Activated T-cell treated with anti-CD3 and anti-CD28 coated beads, Interleukin-2, amount 50 U/mL, for 4 hours (primary cell): ENCODE measurements around the gene ANXA11. TPM values are rescaled to one million over a fixed set of nuclear protein-coding genes. Genes with fewer than 3 reads are reported as not detected.
"Not testable (repeated sequence)": the region's sequence is repeated elsewhere in the genome, so short reads cannot be mapped to it uniquely, and the experiment has no call there.

Experiments used
- ATAC-seq, 2 donors: fragments of 200-7000 bp; cut with Tn5 transposase; one replicate each; pipeline ENCODE4 v1.10.0; 2021
- DNase-seq: peaks from one replicate; pipeline ENCODE4 v3.0.0-alpha.2; 2020
- H3K27me3 Mint-ChIP-seq: one replicate; pipeline ENCODE4 v1.8.0; 2021; ENCODE audit warnings: low read depth, mixed read lengths
- H3K36me3 Mint-ChIP-seq: one replicate; pipeline ENCODE4 v1.8.0; 2022; ENCODE audit warnings: mixed read lengths; ENCODE audit not compliant: insufficient read depth
- H3K4me1 Mint-ChIP-seq: one replicate; pipeline ENCODE4 v1.8.0; 2021; ENCODE audit warnings: low read depth, mixed read lengths
- H3K4me3 Mint-ChIP-seq: one replicate; pipeline ENCODE4 v1.8.0; 2021; ENCODE audit warnings: mild to moderate bottlenecking, moderate library complexity, mixed read lengths
- H3K9me3 Mint-ChIP-seq: one replicate; pipeline ENCODE4 v1.8.0; 2021; ENCODE audit warnings: mixed read lengths
- total RNA-seq, 3 donors: library from RNA; stranded (reverse); gene quantifications; one replicate each; pipeline ENCODE4 v1.2.1, GENCODE V29; 2021

The ANXA11 gene
- total RNA-seq, 3 donors from 2014 or later = 157 to 161 (median 158) TPM

- H3K4me1 Mint-ChIP-seq = no peaks in the 10 kb centered on the region
- no peaks in the 10 kb centered on the region for H3K27me3 Mint-ChIP-seq
- H3K4me3 Mint-ChIP-seq = no peak overlapping the region
- H3K9me3 Mint-ChIP-seq = no peaks in the 10 kb centered on the region
- no peak for DNase-seq
- no peak for ATAC-seq
- peaks cover 79% of the 10 kb centered on the region for H3K36me3 Mint-ChIP-seq
Observed at GRCh38 chr10:80157561-80157960, 47.8 kb downstream of the ANXA11 start.

GRCh38 chr10:80156216-80156615 is 49.1 kb downstream of the ANXA11 start:
- H3K4me1 Mint-ChIP-seq = no peaks in the 10 kb centered on the region
- DNase-seq = no peak
- ATAC-seq = no peak
- H3K27me3 Mint-ChIP-seq = no peaks in the 10 kb centered on the region
- peaks cover 76% of the 10 kb centered on the region for H3K36me3 Mint-ChIP-seq
- no peaks in the 10 kb centered on the region for H3K9me3 Mint-ChIP-seq
- H3K4me3 Mint-ChIP-seq = no peak overlapping the region

DNA sequence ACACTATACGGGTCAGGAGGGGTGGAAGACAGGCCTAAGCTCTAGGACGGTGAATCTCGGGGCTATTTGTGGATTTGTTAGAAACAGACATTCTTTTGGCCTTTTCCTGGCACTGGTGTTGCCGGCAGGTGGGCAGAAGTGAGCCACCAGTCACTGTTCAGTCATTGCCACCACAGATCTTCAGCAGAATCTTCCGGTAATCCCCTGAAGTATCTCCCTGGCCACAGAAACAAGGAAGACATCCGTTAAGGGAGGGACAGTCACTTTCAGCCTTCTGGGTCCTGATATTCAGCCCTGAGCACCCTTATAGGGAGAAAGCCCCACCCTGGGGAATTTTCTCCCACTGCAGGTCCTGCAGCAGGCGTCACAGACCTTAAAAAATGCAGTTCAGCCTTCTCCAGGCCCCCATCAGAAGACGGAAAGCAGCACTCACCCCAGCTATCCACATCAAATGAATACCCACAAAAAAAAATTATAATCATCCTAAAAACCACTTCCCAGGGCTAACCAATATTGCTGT is 49.6 kb downstream of the ANXA11 start:
- no peak for ATAC-seq

DNA sequence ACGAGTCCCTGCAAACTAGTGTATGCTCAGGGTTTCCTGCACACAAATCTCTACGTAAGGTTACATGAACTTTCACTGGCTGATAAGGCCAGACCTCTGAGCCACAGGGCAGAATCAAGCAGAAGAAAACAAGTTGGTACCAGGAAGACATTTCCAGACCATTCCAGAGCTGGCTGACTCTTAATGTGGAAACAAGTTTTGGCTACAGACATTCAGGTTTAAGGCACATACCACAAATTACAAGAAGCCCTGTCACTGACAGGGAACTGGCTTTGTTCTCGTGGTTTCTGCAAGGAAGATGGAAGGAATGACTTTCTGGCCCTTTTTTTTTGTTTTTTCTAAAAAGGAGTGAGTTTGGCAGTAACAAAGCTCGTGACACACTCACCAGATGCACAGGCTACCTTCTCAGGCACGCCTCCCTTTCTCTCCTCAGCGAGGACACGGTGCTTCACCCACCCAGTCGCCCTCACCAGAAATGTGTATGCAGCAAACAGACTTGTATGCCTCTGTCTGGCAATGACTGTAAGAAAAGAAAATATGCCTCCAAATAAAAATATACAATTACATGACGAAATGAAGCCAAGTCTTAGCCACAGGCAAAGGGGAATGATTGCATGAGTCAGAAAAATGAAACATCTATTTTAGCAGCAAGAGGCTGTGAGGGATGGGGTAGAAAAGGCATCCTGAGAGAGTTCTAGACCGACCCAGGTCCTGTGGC is 50.2 kb downstream of the ANXA11 start:
- Mint-ChIP-seq H3K4me1 (no peaks in the 10 kb centered on the region), H3K9me3 (no peaks in the 10 kb centered on the region), H3K4me3 (no peak overlapping the region), H3K27me3 (no peaks in the 10 kb centered on the region), H3K36me3 (peaks cover 75% of the 10 kb centered on the region)
- ATAC-seq (no peak), DNase-seq (no peak)

More for the DNA sequence above, 49.6 kb downstream of the ANXA11 start:
- Mint-ChIP-seq H3K36me3 (peaks cover 75% of the 10 kb centered on the region), H3K4me1 (no peaks in the 10 kb centered on the region), H3K27me3 (no peaks in the 10 kb centered on the region), H3K4me3 (no peak overlapping the region), H3K9me3 (no peaks in the 10 kb centered on the region)
- DNase-seq = no peak

- Mint-ChIP-seq H3K4me1 (no peaks in the 10 kb centered on the region), H3K9me3 (no peaks in the 10 kb centered on the region), H3K4me3 (no peak overlapping the region), H3K36me3 (peaks cover 71% of the 10 kb centered on the region), H3K27me3 (no peaks in the 10 kb centered on the region)
- no peak for ATAC-seq
- DNase-seq = no peak
Observed at GRCh38 chr10:80154626-80154977, 50.7 kb downstream of the ANXA11 start.

DNA sequence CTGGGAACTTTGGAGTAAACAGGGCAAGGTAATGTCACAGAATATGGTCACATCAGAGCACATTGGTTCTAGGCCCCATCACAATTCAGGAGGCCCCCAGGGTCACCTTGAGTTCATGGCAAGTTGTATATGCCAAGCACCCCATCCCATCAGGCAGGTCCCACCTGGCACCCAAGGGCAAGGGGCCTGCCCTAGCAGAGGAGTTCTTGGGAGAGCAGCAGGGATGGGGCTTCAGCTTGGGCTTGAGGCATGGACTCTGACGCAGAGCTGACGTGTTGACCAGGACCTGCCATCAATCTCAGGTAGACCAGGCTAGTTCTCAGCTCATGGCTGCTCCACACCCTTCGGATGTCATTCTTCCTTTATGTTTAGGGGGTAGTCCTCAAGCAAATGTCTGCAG is 51.9 kb downstream of the ANXA11 start:
- Mint-ChIP-seq H3K4me3 (no peak overlapping the region), H3K36me3 (peaks cover 69% of the 10 kb centered on the region), H3K27me3 (no peaks in the 10 kb centered on the region), H3K4me1 (no peaks in the 10 kb centered on the region), H3K9me3 (no peaks in the 10 kb centered on the region)
- no peak for ATAC-seq
- no peak for DNase-seq

- no peak for ATAC-seq
- H3K4me3 Mint-ChIP-seq = no peak overlapping the region
- no peaks in the 10 kb centered on the region for H3K4me1 Mint-ChIP-seq
- peaks cover 64% of the 10 kb centered on the region for H3K36me3 Mint-ChIP-seq
- no peaks in the 10 kb centered on the region for H3K9me3 Mint-ChIP-seq
- H3K27me3 Mint-ChIP-seq = no peaks in the 10 kb centered on the region
- DNase-seq = no peak
Observed at GRCh38 chr10:80152820-80153219, 52.5 kb downstream of the ANXA11 start.

GRCh38 chr10:80150172-80150571 is 55.2 kb downstream of the ANXA11 start:
- ATAC-seq = no peak
- Mint-ChIP-seq H3K4me3 (no peak overlapping the region), H3K36me3 (peaks cover 41% of the 10 kb centered on the region), H3K4me1 (peaks cover 6% of the 10 kb centered on the region), H3K9me3 (no peaks in the 10 kb centered on the region), H3K27me3 (no peaks in the 10 kb centered on the region)
- DNase-seq = no peak

- Mint-ChIP-seq H3K4me1 (peaks cover 14% of the 10 kb centered on the region), H3K4me3 (no peak overlapping the region), H3K27me3 (no peaks in the 10 kb centered on the region), H3K9me3 (no peaks in the 10 kb centered on the region), H3K36me3 (peaks cover 34% of the 10 kb centered on the region)
- ATAC-seq = no peak
- DNase-seq = no peak
Observed at GRCh38 chr10:80149123-80149522, 56.2 kb downstream of the ANXA11 start.

DNA sequence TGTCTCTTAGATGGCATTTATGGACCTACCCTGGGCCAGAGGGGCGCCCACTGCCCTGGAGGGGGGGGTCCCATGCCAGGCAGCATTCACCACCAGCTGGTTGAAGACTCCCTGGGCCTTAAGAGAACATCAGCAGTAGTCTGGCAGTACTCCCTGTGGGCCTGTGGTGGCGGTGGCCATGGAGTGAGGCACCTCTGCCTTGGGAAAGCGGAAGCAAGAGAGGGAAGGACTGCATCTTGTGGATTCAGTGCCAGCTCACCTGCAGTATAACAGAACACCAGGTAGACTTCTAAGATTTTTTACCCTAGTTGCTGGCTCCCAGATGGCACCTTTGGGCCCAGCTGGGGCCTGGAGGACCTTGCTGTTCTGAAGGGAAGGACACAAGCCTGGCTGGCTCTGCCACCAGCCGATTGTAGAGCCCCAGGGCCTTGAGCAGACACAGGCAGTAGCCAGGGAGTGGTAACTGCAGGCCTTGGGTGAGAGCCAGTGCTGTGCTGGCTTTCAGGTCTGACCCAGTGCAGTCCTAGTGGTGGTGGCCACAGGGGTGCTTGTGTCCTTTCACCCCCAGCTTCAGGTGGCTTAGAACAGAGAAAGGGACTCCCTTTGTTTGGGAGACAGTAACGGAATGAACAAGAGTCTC is 57.1 kb downstream of the ANXA11 start:
- ATAC-seq = no peak
- Mint-ChIP-seq H3K4me3 (no peak overlapping the region), H3K36me3 (peaks cover 30% of the 10 kb centered on the region), H3K27me3 (no peaks in the 10 kb centered on the region), H3K9me3 (no peaks in the 10 kb centered on the region), H3K4me1 (peaks cover 19% of the 10 kb centered on the region)
- DNase-seq = no peak

- no peak overlapping the region for H3K4me3 Mint-ChIP-seq
- H3K27me3 Mint-ChIP-seq = no peaks in the 10 kb centered on the region
- H3K9me3 Mint-ChIP-seq = no peaks in the 10 kb centered on the region
- peaks cover 19% of the 10 kb centered on the region for H3K4me1 Mint-ChIP-seq
- ATAC-seq = no peak
- DNase-seq = no peak
- H3K36me3 Mint-ChIP-seq = peaks cover 18% of the 10 kb centered on the region
Observed at GRCh38 chr10:80146918-80147317, 58.4 kb downstream of the ANXA11 start.

DNA sequence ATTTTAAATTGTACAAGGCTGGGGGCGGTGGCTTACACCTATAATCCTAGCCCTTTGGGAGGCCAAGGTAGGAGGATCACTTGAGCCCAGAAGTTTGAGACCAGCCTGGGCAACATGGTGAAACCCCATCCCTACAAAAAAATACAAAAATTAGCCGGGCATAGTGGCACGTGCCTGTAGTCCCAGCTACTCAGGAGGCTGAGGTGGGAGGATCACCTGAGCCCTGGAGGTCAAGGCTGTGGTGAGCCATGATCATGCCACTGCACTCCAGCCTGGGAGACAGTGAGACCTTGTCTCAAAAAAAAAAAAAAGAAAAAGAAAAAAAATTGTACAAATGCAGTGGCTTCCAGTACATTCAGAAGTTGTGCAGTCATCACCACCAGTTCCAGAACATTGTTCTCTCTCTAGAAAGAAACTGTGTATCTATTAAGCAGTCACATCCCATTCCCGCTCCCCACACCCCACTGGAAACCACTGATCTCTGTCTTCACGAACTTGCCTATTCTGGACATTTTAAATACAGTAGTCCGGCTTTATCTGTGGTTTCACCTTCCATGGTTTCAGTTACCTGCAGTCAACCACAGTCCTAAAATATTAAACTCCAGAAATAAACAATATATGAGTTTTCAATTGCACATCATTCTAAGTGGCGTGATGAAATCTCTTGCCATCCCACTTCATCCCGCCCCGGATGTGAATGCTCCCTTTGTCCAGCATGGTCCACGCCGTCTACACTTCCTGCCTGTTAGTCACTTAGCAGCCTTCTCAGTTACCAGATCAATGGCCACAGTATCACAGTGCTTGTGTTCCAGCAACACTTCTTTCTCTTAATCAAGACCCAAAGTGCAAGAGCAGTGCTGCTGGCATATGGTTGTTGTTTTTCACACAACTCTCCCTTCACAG is 59.7 kb downstream of the ANXA11 start:
- H3K36me3 Mint-ChIP-seq = peaks cover 13% of the 10 kb centered on the region
- not testable (repeated sequence) for ATAC-seq, H3K9me3 Mint-ChIP-seq, H3K27me3 Mint-ChIP-seq, DNase-seq, H3K4me3 Mint-ChIP-seq
- H3K4me1 Mint-ChIP-seq = peaks cover 19% of the 10 kb centered on the region

DNA sequence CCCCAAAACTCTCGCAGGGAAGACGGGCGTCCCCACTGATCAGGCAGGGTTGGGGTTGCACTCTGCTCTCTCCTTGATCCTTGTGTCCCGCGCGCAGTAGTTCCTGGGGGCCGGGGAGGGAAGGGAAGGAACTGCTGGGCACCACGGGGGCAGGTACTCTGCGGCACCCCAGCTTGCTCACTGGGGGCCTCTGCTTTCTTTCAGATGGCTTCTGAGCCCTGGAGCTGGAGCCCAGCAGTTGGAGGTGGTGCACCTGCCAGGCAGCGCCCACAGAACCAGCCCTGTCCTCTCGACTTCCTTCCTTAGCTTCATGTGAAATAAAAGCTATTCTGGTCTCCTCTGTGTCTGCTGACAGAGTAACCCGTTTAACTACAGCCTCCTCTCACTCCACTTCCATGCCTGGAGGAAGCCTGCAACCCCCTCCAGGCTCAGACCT is 60.6 kb downstream of the ANXA11 start:
- H3K4me3 Mint-ChIP-seq = peak overlapping the region; percentile 72
- peaks cover 19% of the 10 kb centered on the region for H3K4me1 Mint-ChIP-seq
- H3K27me3 Mint-ChIP-seq = peaks cover 9% of the 10 kb centered on the region
- no peak for DNase-seq
- H3K36me3 Mint-ChIP-seq = peaks cover 10% of the 10 kb centered on the region
- peak; percentile 38 to 53 for ATAC-seq
- H3K9me3 Mint-ChIP-seq = no peaks in the 10 kb centered on the region

DNA sequence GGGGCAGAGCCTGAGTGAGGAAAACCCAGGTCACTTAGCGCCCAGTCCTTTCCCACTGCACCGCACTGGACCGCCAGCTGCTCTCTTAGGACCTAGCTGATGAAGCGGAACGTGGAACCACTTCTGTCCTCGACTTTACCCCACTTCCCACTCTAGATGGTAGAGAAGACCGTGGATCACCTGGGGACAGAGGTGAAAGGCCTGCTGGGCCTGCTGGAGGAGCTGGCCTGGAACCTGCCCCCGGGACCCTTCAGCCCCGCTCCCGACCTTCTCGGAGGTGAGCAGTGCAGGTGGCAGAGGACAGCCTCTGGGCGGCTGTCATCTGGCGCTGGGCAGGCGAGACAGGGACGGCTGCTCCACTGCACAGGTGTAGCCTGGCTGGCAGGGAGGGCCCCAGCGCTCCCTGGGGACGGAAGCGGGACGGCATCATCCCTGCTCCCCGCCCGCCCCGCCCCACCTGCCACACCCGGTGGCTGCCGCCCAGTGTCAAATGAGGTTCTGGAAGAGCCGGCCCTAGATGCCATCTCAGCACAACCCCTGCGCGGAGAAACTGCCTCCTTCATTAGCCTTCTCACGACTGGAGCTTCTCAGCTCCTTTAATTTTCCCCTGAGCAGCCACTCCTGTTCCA is 61.2 kb downstream of the ANXA11 start:
- ATAC-seq (peak; percentile 62 to 64), DNase-seq (no peak)
- Mint-ChIP-seq H3K4me3 (peak overlapping the region; percentile 72), H3K4me1 (peaks cover 19% of the 10 kb centered on the region), H3K27me3 (peaks cover 11% of the 10 kb centered on the region), H3K9me3 (no peaks in the 10 kb centered on the region), H3K36me3 (peaks cover 6% of the 10 kb centered on the region)
